ENCODE results near the gene ZIM2.

The ZIM2 gene

GRCh38 chr19:56806639-56807038 is 33.9 kb downstream of the ZIM2 start:
- FAIRE-seq = no peak

GRCh38 chr19:56778351-56778750 is 62.2 kb downstream of the ZIM2 start:
- no peak for FAIRE-seq

GRCh38 chr19:56769650-56770049 is 70.9 kb downstream of the ZIM2 start:
- FAIRE-seq = no peak

GRCh38 chr19:56765137-56765536 is 75.4 kb downstream of the ZIM2 start:
- FAIRE-seq = no peak

GRCh38 chr19:56764196-56764695 is 76.3 kb downstream of the ZIM2 start:
- FAIRE-seq = peak; percentile 58

GRCh38 chr19:56760842-56761241 is 79.7 kb downstream of the ZIM2 start:
- no peak for FAIRE-seq

- FAIRE-seq = no peak
Measured at GRCh38 chr19:56759531-56759930, 81.0 kb downstream of the ZIM2 start.

GRCh38 chr19:56751078-56751489 is 89.4 kb downstream of the ZIM2 start:
- FAIRE-seq = no peak

GRCh38 chr19:56750658-56751057 is 89.9 kb downstream of the ZIM2 start:
- FAIRE-seq = no peak

GRCh38 chr19:56748378-56748777 is 92.1 kb downstream of the ZIM2 start:
- FAIRE-seq = peak; percentile 61

- FAIRE-seq = no peak
Measured at GRCh38 chr19:56746367-56746766, 94.2 kb downstream of the ZIM2 start.

- FAIRE-seq = peak; percentile 76
Measured at GRCh38 chr19:56740501-56740900, 100.0 kb downstream of the ZIM2 start.

GRCh38 chr19:56736571-56736970 is 104.0 kb downstream of the ZIM2 start:
- FAIRE-seq = no peak

GRCh38 chr19:56732976-56733375 is 107.5 kb downstream of the ZIM2 start:
- no peak for FAIRE-seq

- no peak for FAIRE-seq
Measured at GRCh38 chr19:56727677-56728076, 112.8 kb downstream of the ZIM2 start.

- peak; percentile 96 for FAIRE-seq
Measured at GRCh38 chr19:56725829-56726424, 114.6 kb downstream of the ZIM2 start.
